GM18868 (cell line): ENCODE results near the gene CLCN7.

ENCODE experiments used
- ATAC-seq: cut with Tn5 transposase; IDR thresholded peaks from one replicate; pipeline ENCODE4 v1.9.1; 2021; ENCODE audit warnings: mild to moderate bottlenecking, moderate library complexity; ENCODE audit not compliant: unreplicated experiment

CLCN7 gene

DNA sequence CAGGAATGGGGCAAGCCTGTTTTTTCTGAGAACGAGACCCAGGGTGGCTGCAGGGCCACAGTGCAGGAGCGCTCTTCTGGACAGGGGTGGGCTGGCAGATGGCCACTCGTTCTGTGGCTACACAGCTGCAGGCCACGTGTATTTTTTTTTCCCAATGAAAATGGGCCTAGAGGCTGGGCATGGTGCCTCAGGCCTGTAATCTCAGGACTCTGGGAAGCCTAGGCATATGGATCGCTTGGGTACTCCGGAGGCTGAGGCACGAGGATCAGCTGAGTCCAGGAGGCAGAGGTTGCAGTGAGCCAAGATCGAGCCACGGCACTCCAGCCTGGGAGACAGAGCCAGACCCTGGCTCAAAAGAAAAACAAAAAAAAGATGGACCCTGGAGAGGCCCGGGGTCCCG, 67.1 kb downstream of the CLCN7 start:
- ATAC-seq: no peak

- no peak for ATAC-seq
These were observed 71.1 kb downstream of the CLCN7 start for GRCh38 chr16:1403733-1404132.

DNA sequence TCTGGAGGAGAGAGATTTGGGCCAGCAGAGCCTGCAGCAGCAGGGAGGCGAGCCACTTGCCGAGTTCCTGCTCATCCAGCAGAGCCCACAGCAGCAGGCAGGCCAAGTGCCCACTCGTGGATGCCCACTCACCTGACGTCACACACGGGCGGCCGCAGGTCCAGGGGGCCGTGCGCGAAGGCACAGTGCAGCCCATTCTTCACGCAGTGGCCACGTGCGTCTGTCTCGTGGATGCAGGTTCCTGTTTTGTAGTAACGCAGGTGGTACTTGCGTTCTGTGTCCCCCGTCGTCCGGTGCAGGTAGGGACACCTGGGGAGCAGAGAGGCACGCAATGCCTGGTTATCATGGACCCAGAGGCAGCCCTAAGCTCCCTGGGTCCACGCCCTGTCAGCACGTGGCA, 71.8 kb downstream of the CLCN7 start:
- no peak for ATAC-seq

DNA sequence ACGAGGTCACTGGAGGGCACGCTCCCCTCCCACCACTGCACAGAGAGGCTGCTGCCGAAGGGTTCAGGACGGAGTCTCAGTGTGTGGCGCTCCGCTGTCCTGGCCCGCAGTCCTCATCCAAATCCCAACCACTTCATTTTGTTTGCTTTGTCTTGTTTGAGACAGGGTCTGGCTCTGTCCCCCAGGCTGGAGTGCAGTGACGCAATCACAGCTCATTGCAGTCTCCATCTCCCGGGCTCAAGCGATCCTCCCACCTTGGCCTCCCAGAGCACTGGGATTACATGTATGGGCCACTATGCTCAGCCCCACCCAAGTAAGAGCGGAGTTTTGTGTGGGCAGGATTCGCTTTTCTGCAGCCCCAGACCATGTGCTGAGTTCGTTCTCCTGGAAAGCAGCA, 73.1 kb downstream of the CLCN7 start:
- no peak for ATAC-seq

- no peak for ATAC-seq
These were observed 73.6 kb downstream of the CLCN7 start for GRCh38 chr16:1401061-1401757.

GRCh38 chr16:1398826-1399581, 75.8 kb downstream of the CLCN7 start:
- no peak for ATAC-seq

GRCh38 chr16:1398351-1398750, 76.5 kb downstream of the CLCN7 start:
- ATAC-seq: no peak

DNA sequence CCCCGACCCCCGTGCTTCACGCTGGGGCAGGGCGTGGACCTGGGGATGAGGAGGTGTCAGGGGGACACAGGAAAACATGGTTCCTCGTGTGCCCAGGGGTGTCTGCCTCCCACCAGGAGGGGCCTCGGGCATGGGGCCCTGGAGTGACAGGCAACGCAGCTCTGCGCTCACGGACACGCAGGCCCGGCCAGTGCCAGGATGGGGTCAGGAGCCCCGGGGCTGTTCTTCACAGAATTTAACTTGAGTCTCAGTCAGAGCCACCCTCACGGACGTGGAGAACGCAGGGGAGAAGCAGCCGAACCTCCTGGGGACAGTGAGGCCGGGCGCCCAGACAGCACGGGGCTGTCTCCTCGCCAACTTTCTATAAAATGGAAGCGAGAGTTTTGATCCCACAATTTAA, 77.0 kb downstream of the CLCN7 start:
- ATAC-seq: no peak

DNA sequence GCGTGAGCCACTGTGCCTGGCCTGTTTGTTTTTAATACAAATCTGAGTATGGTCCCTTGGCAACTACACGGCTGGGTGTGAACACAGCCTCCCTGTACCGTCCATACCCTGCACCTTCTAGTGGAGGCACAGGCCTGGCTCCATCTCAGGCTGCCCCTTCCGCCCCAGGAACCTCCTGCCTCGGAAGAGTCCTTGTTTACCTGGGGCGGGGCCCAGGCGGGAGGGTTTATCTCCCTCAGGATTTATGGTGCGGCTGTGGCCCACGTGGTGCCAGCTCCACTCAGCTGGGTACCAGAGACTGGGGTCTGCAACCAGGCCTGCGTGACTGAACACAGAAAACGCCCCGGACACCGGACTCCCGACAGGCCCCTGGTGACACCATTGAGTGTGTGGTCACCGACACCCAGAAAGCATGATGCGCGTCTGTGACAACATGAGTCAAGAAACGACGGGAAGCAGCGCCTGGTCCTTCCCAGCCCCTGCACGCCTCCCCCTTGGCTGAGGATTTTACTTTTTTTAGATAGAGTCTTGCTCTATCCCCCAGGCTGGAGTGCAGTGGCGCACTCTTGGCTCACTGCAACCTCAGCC, 79.3 kb downstream of the CLCN7 start:
- ATAC-seq: no peak
